Heart left ventricle (tissue), 16 donors: ENCODE results near the gene CCDC154. TPM values are rescaled to one million over a fixed set of nuclear protein-coding genes. Genes with fewer than 3 reads are reported as not detected.

Source experiments
- ATAC-seq, 4 donors: fragments of 200-7000 bp; cut with Tn5 transposase; one replicate each; pipeline ENCODE4 v1.9.1; 2020 to 2022; ENCODE audit warnings: moderate library complexity in 4 of 4, mild to moderate bottlenecking in 3 of 4, moderate number of reproducible peaks in 1 of 4
- DNase-seq, 5 donors: peaks; one replicate each; pipeline ENCODE4 v3.0.0-alpha.2; 2020
- H3K27ac ChIP-seq, 12 donors: fragments of 200-600 bp; sonication (generic) in 4 of 12; one replicate each; pipeline versions ENCODE4 v1.5.0 to v1.8.0; 2016 to 2022; ENCODE audit warnings: mild to moderate bottlenecking in 2 of 12
- H3K27me3 ChIP-seq, 9 donors: fragments of 200-600 bp; sonication (generic) in 2 of 9; one replicate each; pipeline versions ENCODE4 v1.5.1 to v1.8.0; 2016 to 2022; ENCODE audit warnings: mild to moderate bottlenecking in 3 of 9
- H3K36me3 ChIP-seq, 9 donors: fragments of 200-600 bp; sonication (generic) in 2 of 9; one replicate each; pipeline versions ENCODE4 v1.5.0 to v1.8.0; 2018 to 2022; ENCODE audit warnings: mild to moderate bottlenecking in 2 of 9
- H3K4me1 ChIP-seq, 12 donors: fragments of 200-600 bp; sonication (generic) in 4 of 12; one replicate each; pipeline versions ENCODE4 v1.5.0 to v1.8.0; 2016 to 2022; ENCODE audit warnings: mild to moderate bottlenecking in 3 of 12
- H3K4me3 ChIP-seq, 12 donors: fragments of 200-600 bp; sonication (generic) in 4 of 12; one replicate each; pipeline versions ENCODE4 v1.5.0 to v1.8.0; 2017 to 2022; ENCODE audit warnings: mild to moderate bottlenecking in 9 of 12, moderate library complexity in 4 of 12
- H3K9me3 ChIP-seq, 12 donors: fragments of 200-600 bp; sonication (generic) in 4 of 12; one replicate each; pipeline versions ENCODE4 v1.5.0 to v1.8.0; 2016 to 2022; ENCODE audit warnings: mild to moderate bottlenecking in 1 of 12
- POLR2A ChIP-seq, 2 donors: fragments of 450-650 bp; IDR thresholded peaks; one replicate each; pipeline ENCODE4 v1.6.1; 2017; ENCODE audit warnings: antibody characterized with exemption in 2 of 2, mild to moderate bottlenecking in 2 of 2, moderate library complexity in 2 of 2
- WGBS, 4 donors: extraction: QIAGEN DNeasy Blood & Tissue Kit in 2 of 4; methylation state at CpG; one replicate each; pipeline versions ENCODE4 v1.1.5 to v1.1.7; 2013 to 2018; 5-methylcytosine and 5-hydroxymethylcytosine counted together
- intact Hi-C, 10 donors: fragments of 100-400 bp; cut with DNase I; formaldehyde crosslinking; loops; one replicate each; pipeline versions ENCODE4 v1.11.1 to v1.14.2; 2022
- polyA plus RNA-seq, 2 donors: library from polyadenylated mRNA; stranded (reverse); fragments of 200-250 nt; gene quantifications; one replicate each; pipeline ENCODE4 v1.2.3, GENCODE V29; 2013
- total RNA-seq, 9 donors: library from RNA; depleted of rRNA in 2 of 9; stranded (reverse); fragments of >200 nt in 2 of 9; fragmentation: NEBNext Ultra II Directional in 3 of 9; extraction: Animal tissue kit (Norgen Biotek cat#: 25700) in 3 of 9; gene quantifications; one replicate each; pipeline versions ENCODE4 v1.1.0 to v1.2.4, GENCODE V29; 2016 to 2023
- TF ChIP-seq, protein P1 (sequence below), 12 donors: fragments of 200-600 bp; sonication (generic) in 4 of 12; IDR thresholded peaks; one replicate each; pipeline versions ENCODE4 v1.5.0 to v1.8.0; 2018 to 2022; ENCODE audit warnings: antibody characterized with exemption in 12 of 12, mild to moderate bottlenecking in 5 of 12
- donor health status: ischemic (EF 13 %, LVEDD 7.1; RV severe dilation, severe dysfunction).
- donor health status: healthy with polysubstance abuse.
- donor health status: DM: no; HTN: yes; CAD: no.
- donor health status: DM: no; HTN: no; CAD: no.
- donor health status: ischemic (EF 25% LVEDD 6.9; RV normal size, moderate dysfunction).
- donor health status: ischemic (EF 25% LVEDD 5.7; RV mildly dilated, moderate dysfunction).
- donor health status: healthy.
- donor health status: DM: yes; HTN: yes; CAD: no.
- donor health status: ischemic (EF 35%, LVEDD 5.7; RV mildly dilated, moderate dysfunction).
- donor health status: nonischemic (EF 11% LVEDD 7.7; RV severe dilation, severe dysfunction).
- donor health status: DM: yes; HTN: yes; CAD: no.
- donor health status: PGD.
- donor health status: ischemic (EF 29% LVEDD 5.4; RV normal size, mild dysfunction).
- donor health status: nonischemic (EF 23%, LVEDD 6.1; RV moderate dilation, normal function).

CCDC154 gene
- total and polyA plus RNA-seq, 11 donors, result 0.14 to 1.5 (median 0.68) TPM; not detected in 2

DNA sequence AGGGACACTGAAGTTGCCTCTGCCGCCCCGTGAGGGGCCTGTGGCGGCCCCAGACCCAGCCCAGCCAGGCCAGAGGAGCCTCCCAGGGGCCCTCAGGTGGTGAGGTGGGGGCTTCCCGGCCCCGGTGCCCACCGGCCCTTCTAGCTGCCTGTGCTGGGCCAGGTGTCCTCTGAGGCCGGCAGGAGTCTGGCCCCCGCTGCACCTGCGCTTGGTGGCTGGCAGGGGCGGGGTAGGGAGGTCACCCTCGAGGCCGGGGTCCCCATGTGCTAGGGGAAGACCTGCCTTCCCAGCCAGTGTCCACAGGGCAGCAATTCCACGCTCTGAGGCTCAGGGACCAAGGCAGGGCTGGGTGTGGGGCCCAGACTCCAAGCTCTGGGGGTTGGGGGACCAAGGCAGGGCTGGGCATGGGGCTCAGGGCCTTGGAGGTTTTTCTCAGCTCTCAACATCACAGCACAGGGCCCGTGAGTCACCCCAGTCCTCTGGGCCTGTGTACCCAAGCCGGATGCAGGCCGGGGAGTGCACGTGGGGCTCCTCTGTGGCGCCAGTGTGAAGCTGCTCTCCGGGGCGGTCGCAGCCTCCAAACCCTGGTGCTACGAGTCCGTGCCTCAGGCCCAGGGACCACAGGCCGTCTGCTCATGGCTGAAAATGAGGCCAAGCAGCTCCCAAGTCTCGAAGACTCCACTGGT is 1.3 kb upstream of the CCDC154 start:
- H3K36me3 ChIP-seq, result peaks cover 0 to 55% (median 38%) of the 10 kb centered on the region in 9 donors
- H3K4me1 ChIP-seq, result no peaks in the 10 kb centered on the region
- no peak for TF ChIP-seq POLR2A (IDR thresholded peaks at IDR 0.05)
- TF ChIP-seq, protein P1, sequence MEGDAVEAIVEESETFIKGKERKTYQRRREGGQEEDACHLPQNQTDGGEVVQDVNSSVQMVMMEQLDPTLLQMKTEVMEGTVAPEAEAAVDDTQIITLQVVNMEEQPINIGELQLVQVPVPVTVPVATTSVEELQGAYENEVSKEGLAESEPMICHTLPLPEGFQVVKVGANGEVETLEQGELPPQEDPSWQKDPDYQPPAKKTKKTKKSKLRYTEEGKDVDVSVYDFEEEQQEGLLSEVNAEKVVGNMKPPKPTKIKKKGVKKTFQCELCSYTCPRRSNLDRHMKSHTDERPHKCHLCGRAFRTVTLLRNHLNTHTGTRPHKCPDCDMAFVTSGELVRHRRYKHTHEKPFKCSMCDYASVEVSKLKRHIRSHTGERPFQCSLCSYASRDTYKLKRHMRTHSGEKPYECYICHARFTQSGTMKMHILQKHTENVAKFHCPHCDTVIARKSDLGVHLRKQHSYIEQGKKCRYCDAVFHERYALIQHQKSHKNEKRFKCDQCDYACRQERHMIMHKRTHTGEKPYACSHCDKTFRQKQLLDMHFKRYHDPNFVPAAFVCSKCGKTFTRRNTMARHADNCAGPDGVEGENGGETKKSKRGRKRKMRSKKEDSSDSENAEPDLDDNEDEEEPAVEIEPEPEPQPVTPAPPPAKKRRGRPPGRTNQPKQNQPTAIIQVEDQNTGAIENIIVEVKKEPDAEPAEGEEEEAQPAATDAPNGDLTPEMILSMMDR (IDR thresholded peaks at IDR 0.05), result no peak
- no peak for ATAC-seq
- intact Hi-C loops, result no loop called here
- DNase-seq, result no peak
- H3K27me3 ChIP-seq, result no peaks in the 10 kb centered on the region
- H3K27ac ChIP-seq, result no peak overlapping the region
- H3K4me3 ChIP-seq, result no peak overlapping the region
- H3K9me3 ChIP-seq, result no peaks in the 10 kb centered on the region
- 90 to 97% (median 91%) methylated on average over 12 to 25 of the region's 25 CpGs for WGBS, 4 donors

- 87 to 92% (median 89%) methylated on average over 32 to 48 of the region's 48 CpGs for WGBS, 4 donors
- Histone ChIP-seq H3K4me1 (no peaks in the 10 kb centered on the region), H3K27ac (no peak overlapping the region), H3K4me3 (no peak overlapping the region), H3K9me3 (no peaks in the 10 kb centered on the region), H3K27me3 (no peaks in the 10 kb centered on the region), H3K36me3 (peaks cover 0 to 48% (median 34%) of the 10 kb centered on the region in 9 donors)
- no peak for ATAC-seq
- no peak for DNase-seq
- intact Hi-C loops, result no loop called here
- TF ChIP-seq, protein P1 (IDR thresholded peaks at IDR 0.05), result no peak
- TF ChIP-seq POLR2A (IDR thresholded peaks at IDR 0.05), result no peak
These were observed 568 bp upstream of the CCDC154 start for GRCh38 chr16:1444730-1445517.

GRCh38 chr16:1443403-1443973 is 868 bp downstream of the CCDC154 start:
- Histone ChIP-seq H3K27me3 (no peaks in the 10 kb centered on the region), H3K4me1 (no peaks in the 10 kb centered on the region), H3K27ac (no peak overlapping the region), H3K4me3 (no peak overlapping the region), H3K36me3 (peaks cover 0 to 33% (median 22%) of the 10 kb centered on the region in 9 donors), H3K9me3 (no peaks in the 10 kb centered on the region)
- ATAC-seq (no peak), DNase-seq (no peak)
- intact Hi-C loops, result no loop called here
- no peak for TF ChIP-seq POLR2A (IDR thresholded peaks at IDR 0.05)
- TF ChIP-seq, protein P1 (IDR thresholded peaks at IDR 0.05), result no peak
- 77 to 86% (median 84%) methylated on average over 20 to 38 of the region's 38 CpGs for WGBS, 4 donors

DNA sequence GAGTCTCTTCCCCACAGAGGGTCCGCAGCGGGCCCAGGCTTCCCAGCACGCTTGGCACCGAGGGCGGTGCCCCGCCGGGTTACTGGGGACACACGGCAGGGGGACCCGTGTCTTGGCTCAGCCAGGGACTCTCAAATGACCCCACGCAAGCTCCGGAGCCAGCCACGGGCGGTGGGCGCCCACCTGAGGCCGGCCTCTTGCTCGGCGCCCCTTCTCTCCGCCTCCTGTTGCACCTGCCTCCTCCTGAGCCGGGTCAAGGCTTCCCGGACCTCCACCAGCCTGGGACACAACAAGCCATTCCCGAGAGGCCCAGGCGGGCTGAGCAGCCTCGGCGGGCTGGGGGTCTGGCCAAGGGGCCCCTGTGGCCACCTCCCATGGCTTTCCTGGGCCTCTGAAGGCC is 1.7 kb downstream of the CCDC154 start:
- 84 to 89% (median 86%) methylated on average over 20 to 24 of the region's 24 CpGs for WGBS, 4 donors
- no peak for ATAC-seq
- TF ChIP-seq, protein P1 (IDR thresholded peaks at IDR 0.05), result no peak
- no peak for TF ChIP-seq POLR2A (IDR thresholded peaks at IDR 0.05)

More for the DNA sequence above, 1.7 kb downstream of the CCDC154 start:
- Histone ChIP-seq H3K27me3 (no peaks in the 10 kb centered on the region), H3K4me1 (no peaks in the 10 kb centered on the region), H3K36me3 (peaks cover 0 to 27% (median 16%) of the 10 kb centered on the region in 9 donors), H3K4me3 (no peak overlapping the region), H3K9me3 (no peaks in the 10 kb centered on the region), H3K27ac (no peak overlapping the region)
- intact Hi-C loops, result no loop called here
- DNase-seq, result no peak
